22Rv1 (cell line): Measurements from ENCODE around the gene PLEKHO1.

Source experiments
- H3K27ac ChIP-seq: fragments of 450-650 bp; 2 replicates; pipeline ENCODE4 v1.5.1; 2017
- ZFX ChIP-seq: fragments of 450-650 bp; IDR thresholded peaks from 2 replicates; pipeline ENCODE4 v1.6.1; 2017; ENCODE audit warnings: antibody characterized with exemption, borderline replicate concordance
- TF ChIP-seq, protein P1 (sequence below): fragments of 450-650 bp; IDR thresholded peaks from 2 replicates; pipeline ENCODE4 v1.5.1; 2017; ENCODE audit warnings: mild to moderate bottlenecking

The PLEKHO1 gene

GRCh38 chr1:150149271-150150132, at the start of gene PLEKHO1:
Gene PLEKHO1 (plus strand): TSS chr1:150149916. CDS start chr1:150150258, 342 bp downstream.
- H3K27ac ChIP-seq: peak within 1 kb of the TSS; percentile 52

DNA sequence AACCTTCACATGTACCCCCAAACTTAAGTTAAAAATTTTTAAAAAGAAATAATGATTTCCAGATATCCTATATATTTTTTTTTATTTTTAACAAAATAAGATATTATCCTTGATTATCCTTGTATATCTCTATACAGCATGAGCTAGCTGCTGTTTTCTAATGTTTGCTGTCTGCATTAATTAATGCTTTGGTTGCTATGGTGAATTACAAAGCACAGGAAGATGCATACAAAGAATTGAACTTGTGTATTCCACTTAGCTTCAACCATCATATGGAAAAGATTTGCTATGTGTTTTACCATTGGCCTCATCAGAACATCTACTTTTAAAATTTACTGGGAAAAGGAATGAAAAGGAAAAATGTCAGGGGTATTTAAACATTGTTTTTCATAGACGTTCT, 46.7 kb upstream of the PLEKHO1 start:
- H3K27ac ChIP-seq: no peak overlapping the region
- TF ChIP-seq, protein P1, sequence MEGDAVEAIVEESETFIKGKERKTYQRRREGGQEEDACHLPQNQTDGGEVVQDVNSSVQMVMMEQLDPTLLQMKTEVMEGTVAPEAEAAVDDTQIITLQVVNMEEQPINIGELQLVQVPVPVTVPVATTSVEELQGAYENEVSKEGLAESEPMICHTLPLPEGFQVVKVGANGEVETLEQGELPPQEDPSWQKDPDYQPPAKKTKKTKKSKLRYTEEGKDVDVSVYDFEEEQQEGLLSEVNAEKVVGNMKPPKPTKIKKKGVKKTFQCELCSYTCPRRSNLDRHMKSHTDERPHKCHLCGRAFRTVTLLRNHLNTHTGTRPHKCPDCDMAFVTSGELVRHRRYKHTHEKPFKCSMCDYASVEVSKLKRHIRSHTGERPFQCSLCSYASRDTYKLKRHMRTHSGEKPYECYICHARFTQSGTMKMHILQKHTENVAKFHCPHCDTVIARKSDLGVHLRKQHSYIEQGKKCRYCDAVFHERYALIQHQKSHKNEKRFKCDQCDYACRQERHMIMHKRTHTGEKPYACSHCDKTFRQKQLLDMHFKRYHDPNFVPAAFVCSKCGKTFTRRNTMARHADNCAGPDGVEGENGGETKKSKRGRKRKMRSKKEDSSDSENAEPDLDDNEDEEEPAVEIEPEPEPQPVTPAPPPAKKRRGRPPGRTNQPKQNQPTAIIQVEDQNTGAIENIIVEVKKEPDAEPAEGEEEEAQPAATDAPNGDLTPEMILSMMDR: no peak
- TF ChIP-seq ZFX: no peak

More at GRCh38 chr1:150149271-150150132, at the start of gene PLEKHO1:
- no peak for TF ChIP-seq ZFX
- TF ChIP-seq, protein P1: no peak

- no peak overlapping the region for H3K27ac ChIP-seq
- TF ChIP-seq, protein P1: no peak
- no peak for TF ChIP-seq ZFX
Measured at GRCh38 chr1:150106341-150106740, 43.4 kb upstream of the PLEKHO1 start.

DNA sequence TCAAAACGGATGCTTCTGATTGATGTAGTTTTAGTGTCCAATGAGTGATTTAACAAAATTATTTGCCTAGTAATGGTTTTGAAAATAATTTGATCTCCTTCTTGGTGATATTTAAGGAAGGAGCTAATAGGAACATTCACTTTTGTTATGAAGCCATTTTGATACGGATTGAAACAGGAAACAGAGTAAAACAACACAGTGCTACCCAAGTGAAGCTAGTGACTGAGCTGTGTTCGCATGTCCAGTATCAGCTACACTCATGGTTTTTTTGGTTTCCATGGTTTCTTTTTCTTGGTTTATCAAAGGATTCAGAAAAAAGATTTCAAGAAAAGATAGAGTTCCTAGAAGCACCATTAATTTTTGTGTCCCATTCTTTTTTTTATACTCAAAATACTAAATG, 40.1 kb upstream of the PLEKHO1 start:
- TF ChIP-seq ZFX: no peak
- TF ChIP-seq, protein P1: no peak
- H3K27ac ChIP-seq: no peak overlapping the region

DNA sequence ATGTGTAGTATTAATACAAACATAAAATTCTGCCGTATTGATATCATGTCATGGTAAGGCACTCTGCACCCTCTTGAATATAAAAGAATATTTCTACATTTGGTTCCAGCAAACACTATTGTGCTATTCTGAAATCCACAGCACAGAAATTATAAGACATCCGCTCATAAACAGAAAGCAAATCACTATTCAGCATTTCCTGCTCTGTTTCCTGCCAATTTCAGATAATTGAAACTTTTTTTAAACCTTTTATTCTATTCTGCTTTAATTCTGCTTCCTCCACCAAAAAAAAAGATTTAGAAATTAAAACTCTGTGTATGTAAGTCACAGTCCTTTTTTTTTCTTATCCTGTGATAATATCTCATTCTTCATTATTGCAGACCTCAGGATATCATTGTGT, 39.6 kb upstream of the PLEKHO1 start:
- TF ChIP-seq ZFX: no peak
- TF ChIP-seq, protein P1: no peak
- no peak overlapping the region for H3K27ac ChIP-seq

DNA sequence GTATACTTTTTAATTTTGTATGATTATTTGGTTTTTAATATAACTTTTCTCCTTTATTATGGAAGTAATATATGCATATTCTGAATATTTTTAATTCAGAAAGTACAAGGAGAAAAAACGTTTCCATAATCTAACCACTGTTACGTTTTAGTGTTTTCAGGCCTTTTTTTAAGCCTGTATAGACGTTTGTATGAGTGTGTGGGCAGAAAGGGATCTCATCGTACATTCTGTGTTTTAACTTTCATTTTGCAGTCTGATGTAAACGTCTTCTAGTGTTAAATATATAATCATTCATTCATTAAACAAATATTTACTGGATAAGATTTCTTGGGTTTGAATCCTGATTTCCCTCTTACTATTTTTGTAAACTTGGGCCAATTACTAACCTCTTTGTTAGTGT, 38.0 kb upstream of the PLEKHO1 start:
- no peak overlapping the region for H3K27ac ChIP-seq
- TF ChIP-seq, protein P1: no peak
- no peak for TF ChIP-seq ZFX

DNA sequence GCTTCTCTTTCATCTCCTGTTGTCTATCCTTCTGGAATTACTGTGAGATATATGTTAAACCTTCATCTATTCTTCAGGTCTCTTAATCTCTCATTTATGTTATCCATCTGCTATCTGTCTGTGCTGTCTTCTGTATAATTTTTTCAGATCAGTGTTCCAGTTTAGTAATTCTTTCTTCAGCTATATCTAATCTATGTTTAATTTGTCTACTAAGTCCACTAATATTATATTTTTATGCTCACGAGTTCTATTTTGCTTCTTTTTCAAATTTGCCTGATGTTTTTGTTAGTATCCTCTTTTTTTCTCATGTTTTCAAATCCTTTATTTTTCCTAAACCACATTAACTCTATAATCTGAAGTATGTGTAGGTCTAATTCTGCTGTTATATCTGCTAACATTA, 34.6 kb upstream of the PLEKHO1 start:
- no peak overlapping the region for H3K27ac ChIP-seq
- TF ChIP-seq ZFX: no peak
- TF ChIP-seq, protein P1: no peak
